ENCODE measurements around the gene FBXO33.

DNA sequence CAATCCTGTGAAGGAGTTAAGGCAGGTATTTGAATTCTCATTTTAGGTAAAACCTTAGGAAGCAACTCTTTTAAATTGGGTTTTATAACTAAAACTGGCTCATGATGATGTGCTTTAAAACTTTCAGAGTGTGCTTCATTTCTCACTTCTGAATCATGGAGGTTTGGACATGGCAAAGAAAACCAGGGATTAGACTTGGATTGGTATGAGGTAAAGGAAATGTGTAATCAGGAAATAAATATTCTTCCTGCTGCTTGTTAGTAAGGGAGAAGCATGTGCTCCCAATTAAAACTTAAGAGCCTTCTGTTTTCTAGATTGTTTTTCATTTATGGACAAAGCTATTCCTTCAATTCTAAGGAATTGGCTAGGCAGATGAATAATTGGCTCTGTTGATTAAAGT is 57.4 kb downstream of the FBXO33 start:
- no peak for TF ChIP-seq EZH2 (IDR thresholded peaks at IDR 0.05)
- TF ChIP-seq POLR2AphosphoS5 (IDR thresholded peaks at IDR 0.05; ENCODE audit: borderline replicate concordance, low read depth, low read length), result no peak

All from SK-N-MC (cell line).